ENCODE data around the gene TRIM36. TPM values are rescaled to one million over a fixed set of nuclear protein-coding genes. Genes with fewer than 3 reads are reported as not detected.

TRIM36 gene
- total and polyA plus RNA-seq, 2 of the 8 experiments (the other 6 are each of a cell fraction or from before 2014, with no cell fraction given): 8.5 to 14.1 TPM

DNA sequence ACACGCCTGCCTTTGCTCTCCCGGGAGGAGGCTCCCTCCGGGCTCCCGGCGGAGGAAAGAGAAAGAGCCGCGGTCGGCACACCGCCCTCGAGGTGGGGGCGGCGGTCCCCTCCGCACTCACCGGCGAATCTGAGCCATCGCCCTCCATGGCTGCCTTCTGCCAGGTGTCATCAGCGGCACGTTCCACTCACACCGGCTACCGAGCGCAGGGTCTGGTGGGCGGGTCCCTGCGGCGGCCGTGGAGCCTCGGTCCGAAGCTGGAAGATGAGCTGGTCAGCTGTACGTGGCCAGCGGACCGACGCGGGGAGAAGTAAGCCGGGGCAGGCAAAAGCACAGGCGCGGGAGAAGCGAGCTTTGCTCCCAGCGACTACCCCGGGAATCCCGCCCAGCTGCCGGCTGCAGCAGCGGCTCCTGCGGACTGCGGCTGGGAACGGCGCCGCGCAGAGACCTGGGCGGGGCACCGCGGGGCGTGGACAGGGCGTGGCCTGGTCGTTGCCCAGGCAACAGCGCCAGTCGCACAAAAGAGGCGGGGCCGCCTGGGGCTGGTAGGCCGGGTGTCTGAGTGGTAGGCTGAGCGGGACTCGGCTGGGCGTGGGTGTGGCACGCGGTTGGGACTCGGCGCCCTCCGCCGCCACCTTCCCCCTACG, at the start of gene TRIM36 (continued):
- TF ChIP-seq, protein P1, sequence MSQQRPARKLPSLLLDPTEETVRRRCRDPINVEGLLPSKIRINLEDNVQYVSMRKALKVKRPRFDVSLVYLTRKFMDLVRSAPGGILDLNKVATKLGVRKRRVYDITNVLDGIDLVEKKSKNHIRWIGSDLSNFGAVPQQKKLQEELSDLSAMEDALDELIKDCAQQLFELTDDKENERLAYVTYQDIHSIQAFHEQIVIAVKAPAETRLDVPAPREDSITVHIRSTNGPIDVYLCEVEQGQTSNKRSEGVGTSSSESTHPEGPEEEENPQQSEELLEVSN (IDR thresholded peaks at IDR 0.05): peak; percentile 66
